ENCODE data around the gene GRAP2.
A peak's percentile ranks its signal among the peaks of the same experiment; 100 is the strongest.
"Not testable (repeated sequence)": the region's sequence is repeated elsewhere in the genome, so short reads cannot be mapped to it uniquely, and the experiment has no call there.

Gene GRAP2

DNA sequence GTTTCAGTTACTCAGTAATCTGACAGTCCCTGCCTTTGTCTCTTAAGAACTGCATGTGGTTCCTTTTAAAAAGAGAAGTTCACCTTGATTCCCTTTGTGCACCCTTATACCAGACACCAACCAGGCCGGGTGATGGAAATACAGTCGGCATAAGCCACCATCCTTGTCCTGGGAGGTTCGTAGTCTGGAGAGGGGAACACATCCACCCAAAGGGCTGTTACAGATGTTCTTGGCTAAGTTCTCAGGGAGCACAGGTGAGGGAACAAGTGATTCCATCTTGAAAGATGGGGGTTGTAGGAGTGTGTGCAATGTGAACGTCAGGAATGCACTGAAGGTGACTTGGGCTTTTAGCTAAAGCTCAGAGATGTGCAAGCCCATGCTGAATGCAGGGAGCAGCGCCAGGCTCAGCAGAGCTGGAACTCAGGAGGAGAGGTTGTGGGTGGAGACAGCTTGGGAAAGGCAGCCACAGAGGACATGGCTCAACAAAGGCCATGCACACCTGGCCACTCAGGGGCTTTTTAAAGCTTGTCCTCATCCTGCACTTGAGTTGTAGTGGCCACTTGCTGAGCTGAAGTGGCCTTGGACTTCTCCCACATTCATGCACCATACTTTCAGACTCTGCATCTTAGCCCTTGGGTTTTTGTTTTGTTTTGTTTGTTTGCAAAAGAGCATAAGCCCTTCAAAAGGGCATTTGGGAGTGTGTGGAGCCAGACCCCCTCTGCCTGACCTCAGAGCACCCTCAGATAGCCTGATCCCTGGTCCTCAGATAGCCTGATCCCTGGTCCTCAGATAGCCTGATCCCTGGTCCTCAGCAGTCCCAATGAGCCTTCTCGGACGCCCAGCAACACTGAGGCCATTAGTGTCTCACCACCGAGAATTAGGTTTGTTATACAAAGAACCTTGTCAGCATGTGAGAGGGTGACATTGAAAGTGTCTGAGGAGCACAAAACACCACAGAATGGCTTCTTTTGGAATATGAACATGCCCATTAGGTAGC, 46.6 kb downstream of the GRAP2 start:
- DNase-seq, result peak; percentile 31

DNA sequence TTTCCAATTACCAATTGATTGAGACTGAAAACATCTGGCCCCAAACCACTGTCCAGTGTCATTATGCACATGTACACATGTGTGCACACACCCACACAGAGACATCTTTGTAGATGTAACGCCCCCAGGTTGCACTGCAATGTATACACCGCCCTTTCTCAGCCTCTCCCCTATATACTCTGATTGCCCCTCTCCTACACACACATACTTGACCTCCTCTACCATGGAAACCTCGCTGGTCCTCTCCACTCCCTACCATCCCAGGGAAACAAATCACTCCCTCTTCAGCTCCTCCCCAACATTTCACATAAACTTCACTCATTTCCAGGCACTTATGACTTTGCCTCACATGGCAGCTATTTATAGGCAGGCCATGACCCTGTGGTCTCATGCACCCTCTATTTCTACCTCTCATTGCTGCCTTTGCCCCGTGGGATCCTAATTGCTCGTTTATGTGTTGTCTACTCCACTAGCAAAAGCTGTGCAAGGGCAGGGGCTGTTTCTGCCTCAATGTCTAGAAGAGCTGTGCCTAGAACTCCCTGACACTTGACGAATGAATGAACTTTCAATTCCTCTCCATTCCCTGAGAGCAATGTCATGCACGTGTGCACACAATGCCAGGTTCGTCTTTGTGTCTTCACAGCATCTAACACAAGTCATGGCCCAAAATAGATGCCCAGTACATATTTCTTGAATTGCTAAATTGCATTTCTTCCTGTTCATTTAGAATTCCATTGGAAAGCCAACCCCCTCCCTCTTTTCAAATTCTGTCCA, 49.3 kb downstream of the GRAP2 start:
- no peak for DNase-seq

DNA sequence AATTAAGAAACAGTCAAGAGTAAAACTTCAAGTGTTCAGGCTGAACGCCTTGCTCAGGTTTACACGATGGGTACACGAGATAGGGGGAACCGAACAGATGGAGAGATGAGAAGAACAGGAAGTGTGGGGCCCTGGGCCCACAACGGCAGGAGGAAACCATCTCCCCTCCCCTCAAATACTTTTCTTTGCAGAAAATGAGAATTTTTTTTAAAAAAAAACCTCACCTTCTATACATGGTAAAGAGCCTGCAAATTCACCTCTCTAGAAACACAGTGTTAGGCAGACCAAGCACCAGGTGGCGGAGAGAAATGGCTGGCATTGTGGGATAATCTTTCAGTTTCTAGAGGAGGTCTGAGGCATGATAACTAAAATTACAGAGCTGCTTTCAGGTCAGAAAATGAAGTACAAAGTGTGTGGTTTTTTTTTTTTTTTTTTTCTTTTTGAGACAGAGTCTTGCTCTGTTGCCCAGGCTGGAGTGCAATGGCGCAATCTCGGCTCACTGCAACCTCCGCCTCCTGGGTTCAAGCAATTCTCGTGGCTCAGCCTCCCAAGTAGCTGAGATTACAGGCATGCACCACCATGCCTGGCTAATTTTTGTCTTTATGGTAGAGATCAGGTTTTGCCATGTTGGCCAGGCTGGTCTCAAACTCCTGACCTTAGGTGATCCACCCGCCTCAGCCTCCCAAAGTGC, 50.9 kb downstream of the GRAP2 start:
- DNase-seq, result not testable (repeated sequence)

DNA sequence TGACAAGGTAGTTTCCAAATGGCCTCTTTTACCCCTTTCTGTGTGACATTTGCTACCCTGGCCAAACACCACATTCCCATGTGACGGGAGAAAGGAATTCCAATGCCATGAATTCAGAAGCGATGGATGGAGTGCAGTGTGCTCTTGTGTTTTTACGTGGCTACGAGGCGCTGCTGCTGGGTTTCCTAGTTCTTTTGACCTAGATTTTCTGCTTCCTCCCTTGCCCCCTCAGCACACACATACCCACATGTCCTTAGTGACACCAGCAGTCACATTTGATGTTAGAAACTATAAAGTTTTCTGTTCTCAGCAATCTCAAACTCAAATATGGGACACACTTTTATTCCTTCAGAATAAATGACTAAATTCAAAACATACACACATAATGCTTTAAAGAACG, 51.5 kb downstream of the GRAP2 start:
- DNase-seq, result no peak

DNA sequence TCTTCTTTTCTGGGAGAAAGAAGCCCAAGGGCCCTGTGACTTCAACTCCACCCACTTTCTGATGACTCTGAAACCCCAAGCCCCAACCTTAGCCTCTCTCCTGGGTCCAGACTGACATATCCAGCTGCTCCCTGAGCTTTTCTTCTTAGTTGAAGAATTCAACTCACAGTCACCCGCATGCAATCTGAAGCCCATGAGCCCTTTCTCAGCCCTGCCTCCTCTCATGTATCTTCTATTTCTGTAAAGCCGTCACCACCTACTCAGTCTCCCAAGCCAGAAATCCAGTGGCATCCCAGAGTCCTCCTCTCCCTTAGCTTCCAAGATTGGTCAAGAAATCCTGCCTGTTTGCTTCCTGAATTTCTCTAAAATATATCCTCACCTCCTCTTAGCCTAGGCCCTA, 52.2 kb downstream of the GRAP2 start:
- no peak for DNase-seq

DNA sequence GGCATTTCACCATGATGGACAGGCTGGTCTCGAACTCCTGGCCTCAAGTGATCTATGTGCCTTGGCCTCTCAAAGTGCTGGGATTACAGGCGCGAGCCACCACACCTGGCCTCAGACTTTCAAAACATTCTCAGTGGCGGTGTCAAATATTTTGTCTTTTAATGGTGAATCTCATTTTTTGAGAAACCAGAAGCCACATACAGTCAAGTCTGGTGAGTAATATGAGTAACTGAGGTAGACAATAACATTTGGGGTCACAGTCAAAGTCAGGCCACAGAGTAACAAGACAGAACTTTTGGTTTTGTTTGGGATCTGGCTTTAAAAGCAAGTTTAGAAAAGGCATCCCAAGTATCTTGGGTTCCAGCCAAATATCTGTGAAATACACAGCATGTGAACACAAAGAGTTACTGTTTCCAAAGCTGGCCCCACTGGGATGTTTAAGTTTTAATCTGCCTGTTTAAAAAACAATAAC, 53.7 kb downstream of the GRAP2 start:
- no peak for DNase-seq

DNA sequence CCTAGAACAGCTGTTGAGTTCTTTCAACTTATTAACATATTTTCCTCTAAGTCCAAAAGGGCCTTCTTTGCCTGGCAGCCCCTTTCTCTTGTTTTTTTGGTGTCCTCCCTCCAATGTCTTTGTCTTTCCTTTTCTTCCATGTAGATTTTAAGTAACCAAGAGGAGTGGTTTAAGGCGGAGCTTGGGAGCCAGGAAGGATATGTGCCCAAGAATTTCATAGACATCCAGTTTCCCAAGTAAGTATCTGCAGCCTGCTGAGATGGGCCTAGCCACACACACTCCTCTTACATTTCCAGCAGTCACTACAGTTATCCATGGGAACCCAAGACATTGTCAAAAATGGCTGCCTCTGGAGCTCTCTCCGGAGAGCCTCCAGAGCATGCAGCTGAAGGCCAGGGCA, 54.8 kb downstream of the GRAP2 start:
- DNase-seq, result no peak

DNA sequence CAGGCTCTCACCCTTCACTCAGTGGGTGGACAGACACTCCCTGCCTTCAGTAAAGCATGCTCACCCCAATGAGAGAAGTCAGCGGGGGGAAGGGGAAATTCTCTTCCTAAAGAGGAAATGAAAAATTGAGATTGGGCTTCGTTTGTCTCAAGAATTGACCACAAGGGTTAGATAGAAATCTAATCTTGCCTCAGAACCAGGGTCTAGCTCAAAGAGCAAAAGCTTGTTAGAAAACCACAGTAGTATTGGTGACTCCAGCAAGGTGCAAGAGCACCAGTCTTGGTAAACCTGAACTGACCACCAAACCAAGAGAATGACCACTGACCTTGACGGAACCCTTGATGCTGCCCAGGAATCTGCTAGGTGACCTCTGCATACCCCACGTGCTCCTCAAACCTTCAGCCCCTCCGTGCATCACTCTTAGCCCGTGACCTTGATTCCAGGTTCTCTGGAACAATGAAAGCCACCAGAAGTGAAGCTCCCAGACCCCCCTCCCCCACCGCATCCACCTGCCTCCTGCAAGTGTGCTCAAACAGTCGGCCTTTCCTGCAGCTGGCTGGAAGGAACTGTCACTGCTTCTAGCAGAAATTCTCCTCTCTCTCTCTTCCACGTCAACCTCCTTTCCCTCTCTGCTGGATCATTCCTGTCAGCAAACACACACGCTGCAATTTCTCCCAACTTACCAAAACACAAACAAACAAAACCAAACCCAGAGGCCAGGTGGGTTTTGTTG, 56.2 kb downstream of the GRAP2 start:
- no peak for DNase-seq

DNA sequence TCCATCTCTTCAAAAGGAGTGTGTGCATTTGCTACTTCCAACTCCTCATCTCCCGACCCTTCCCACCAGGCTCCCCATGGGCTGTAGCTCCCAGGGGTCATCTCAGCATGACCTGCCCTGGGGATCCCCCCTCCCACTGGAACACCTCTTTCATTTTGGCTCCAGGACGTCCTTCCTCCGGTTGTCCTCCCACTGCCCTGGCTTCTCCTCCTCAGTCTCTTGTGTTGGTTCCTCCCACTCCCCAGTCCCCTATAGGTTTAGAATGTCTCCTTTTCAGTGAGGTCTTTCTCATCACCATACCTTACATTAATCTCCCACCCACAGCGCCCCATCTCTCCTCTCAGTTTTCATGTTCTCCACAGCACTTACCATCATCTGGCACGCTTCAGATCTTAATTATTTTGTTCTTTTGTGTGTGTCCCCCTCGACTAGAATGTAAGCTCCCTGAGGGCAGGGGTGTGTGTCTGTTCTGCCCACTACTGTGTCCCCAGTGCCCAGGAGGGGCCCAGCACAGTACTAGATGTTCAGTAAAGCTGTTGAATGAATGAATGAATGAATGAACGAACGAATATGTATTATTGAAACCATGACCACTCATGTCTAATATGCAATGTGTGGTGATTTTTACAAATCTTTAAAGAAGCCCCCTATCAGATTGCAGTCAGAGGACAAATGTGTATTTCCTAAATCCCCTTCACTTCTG, 57.3 kb downstream of the GRAP2 start:
- no peak for DNase-seq

DNA sequence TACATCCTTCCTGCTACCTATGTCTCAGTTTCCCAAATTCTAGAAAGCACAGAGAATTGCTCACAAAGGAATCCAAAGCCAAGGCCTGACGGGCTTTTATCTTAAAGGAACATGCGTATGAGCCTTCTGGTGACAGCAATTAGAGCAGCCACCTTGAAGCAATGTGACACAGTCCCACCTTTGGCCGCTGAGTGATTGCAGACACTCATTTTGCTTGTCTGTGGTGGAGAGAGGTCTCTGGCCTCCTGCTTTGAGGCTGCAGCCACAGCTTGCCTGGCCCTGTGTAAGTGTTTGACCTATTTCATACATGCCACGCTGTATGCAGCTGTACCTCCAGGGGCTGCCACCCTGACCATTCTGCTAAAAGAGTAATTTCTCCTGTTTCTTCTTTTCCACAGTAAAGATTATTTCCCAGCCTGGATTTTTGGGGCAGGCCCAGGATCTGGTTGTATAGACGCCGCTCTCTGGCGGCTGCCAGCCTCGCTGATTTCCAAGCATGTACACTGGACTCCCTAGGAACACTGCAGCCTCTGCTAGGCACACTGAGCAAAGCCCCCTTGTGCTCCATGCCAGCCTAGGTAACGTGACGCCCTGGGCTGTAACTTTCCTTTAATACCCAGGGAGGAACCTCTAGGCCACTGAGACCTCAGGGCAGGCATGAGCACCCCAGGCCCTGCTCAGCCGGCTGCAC, 58.2 kb downstream of the GRAP2 start:
- DNase-seq, result no peak

DNA sequence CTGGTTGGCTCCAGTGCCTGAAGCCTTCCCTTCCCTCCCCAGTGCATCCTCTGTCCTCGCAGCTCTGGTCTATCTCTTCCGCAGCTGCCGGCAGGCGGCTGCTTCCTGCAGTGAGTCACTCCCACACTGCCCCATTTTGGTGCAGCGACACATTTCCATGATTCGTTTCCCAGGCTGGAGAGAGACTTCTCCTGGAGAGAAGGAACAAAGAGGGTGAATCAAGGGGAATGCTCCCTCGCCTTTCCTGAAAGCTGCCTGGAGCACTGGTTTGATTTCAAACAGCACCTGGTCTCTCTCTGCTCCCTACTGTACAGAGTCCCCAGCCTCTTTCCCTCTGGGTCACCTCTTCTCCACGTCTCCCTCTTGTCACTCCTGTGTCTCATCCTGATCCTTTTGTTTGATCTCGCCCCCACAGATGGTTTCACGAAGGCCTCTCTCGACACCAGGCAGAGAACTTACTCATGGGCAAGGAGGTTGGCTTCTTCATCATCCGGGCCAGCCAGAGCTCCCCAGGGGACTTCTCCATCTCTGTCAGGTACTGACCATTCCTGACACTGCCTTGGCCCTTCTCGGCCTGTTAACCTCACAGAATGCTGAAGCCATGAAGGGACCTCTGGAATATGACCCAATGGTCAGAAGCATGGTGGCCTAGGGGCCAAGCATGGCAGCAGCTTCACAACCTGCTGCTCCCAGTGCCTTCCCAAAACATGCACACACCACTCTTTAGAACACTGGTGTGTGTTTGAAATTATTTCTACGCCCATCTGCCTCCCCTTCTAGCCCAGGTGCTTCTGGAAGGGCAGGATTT, 59.0 kb downstream of the GRAP2 start, which contains the start of gene TMA7B:
TMA7B (plus strand) TSS at position 758 of the 808 bp plus-strand sequence. CDS start 3,978 bp downstream, outside the sequence.
- no peak for DNase-seq

DNA sequence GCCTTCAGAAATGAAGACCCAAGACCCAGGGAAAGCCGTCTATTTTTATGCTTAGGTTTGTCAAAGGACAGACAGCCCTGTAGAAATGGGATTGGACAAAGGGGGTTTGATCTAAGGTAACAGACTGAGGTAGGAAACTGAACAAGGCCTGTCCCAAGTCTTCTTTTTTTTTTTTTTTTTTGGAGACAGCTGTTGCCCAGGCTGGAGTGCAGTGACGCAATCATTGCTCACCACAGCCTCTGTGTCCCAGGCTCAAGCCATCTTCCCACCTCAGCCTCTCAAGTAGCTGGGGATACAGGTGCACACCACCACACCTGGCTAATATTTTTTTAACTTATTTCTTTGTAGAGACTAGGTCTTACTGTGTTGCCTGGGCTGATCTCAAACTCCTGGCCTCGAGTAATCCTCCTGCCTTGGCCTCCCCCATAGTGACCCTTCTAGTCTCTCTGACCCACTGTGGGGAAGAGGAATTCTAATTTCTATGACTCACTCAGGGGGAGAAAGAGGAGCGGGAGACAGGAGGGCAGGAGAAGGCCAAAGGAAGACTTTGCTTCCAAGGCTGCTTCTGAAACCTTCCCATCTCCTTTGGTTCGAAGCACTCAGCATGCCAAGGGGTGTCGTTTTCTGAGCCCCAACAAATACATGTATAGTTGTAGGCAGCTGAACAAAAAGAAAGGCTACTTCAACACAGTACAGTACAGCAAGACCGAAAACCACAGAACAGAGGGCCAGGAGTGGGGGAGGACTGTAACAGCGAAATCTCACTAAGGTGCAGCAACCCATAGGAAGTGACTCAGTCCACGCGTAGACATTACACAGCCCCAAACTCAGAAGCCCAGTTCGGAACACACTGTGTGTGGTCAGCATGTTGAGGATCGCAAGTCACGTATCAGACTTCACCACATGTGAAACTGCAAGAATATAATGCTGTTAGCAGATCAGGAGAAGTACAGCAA, 60.2 kb downstream of the GRAP2 start:
- no peak for DNase-seq

DNA sequence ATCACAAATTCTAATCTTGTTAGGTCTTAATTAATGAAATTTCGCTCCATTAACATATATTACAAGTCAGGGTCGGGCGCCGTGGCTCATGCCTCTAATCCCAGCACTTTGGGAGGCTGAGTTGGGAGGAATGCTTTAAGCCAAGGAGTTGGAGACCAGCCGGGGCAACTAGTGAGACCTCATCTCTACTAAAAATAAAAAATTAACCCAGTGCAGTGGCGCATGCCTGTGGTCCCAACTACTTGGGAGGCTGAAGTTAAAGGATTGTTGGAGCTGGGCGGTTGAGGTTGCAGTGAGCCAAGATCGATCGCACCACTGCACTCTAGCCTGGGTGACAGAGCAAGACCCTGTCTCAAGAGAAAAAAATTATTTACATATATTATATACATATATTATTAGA, 61.2 kb downstream of the GRAP2 start:
- DNase-seq, result no peak

DNA sequence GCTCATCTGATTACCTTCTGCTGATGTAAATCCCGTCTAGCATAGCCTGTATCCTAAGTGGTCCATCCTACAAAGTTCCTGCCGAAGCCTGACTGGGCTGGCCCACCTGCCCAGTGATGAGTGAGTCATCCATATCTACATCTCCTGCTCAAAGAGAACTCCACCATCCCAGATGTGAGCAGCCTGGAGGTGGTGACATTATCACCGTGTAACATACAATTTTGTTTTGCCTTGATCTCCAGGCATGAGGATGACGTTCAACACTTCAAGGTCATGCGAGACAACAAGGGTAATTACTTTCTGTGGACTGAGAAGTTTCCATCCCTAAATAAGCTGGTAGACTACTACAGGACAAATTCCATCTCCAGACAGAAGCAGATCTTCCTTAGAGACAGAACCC, 64.9 kb downstream of the GRAP2 start:
- DNase-seq, result no peak

DNA sequence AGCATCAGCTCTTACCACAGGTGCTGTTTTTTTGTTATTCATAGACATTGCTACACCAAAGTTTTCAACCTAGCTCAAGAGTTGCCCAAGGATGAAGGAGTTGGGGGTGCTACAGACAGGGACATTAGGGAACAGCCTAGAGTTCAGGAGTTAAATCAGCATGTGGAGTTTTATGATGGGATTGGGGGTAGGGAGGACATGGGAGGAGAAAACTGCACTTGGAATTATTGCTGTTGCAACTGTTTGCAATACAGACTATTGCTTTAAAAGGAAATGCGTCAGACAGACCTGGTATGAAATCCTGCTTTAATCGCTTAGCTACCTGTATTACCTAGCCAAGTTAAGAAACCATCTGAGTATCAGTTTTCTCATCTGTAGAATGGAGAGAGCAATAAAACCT, 65.6 kb downstream of the GRAP2 start:
- no peak for DNase-seq

DNA sequence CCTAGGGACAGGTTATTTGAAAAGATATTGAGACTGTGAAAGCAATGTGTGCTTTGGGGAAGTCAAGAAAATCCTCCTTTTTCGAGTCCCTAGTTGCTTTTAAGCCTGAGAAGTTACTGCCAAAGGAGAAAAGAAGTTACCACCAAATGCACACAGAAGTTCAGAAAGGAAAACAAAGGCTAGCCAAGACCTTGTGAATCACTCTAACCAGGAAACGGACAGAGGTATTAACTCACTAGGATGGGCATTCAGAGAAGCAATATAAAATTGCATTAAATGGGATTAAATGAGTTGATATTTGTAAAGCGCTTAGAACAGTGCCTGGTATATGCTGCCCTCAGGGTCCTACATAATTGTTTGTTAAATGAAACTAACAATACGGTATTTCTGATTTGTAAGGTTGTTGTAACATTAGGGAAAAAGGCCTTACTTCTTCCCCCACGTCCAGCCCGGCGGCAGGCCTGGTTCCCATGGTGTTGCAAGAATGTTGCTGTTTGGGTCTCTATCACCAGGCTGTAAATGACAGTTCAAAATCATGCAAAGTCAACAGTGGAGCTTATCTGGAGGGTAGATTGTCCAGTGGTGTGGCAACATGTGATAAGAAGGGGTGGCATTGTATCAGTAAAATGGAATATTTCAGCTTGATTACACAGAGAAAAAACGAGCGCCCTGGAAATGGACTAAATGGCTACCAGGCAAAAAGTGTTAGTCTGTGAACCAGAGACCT, 66.4 kb downstream of the GRAP2 start:
- no peak for DNase-seq

DNA sequence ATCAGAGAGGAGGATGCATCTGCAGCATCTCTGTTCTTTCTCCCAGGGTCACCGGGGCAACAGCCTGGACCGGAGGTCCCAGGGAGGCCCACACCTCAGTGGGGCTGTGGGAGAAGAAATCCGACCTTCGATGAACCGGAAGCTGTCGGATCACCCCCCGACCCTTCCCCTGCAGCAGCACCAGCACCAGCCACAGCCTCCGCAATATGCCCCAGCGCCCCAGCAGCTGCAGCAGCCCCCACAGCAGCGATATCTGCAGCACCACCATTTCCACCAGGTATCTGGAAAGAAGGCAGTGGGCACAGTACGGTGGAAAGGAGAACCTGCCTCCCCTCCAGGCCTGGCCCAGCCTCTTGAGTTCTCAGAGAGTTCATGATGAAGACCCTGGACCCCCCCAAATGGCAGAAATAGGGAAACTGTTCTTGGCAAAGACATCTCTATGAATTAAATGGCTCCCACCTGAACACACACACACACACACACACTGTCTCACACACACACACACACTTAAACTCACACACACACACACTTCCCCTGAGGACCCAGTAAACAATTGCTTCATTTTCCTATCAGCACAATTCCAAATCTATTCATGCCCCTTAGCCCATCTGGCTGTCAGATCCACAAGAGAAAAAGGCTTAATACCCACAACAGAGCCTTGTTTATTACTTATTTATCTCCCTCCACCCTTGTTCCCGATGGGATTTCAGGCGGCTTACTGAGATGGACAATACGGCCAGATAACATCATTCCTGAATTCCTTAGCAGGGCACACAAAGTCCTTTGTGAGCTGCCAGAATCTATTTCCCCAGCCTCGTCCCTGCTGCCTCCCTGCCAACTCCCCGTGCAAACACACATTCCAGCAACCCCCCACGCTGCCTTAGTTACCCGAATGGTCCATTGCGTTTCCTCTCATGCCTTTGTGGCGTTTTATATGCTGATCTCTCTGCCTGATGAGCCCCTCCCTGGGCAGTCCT, 67.4 kb downstream of the GRAP2 start:
- no peak for DNase-seq

Data from NCI-H345 (cell line).